ENCODE data around the gene ZAR1L. TPM values are rescaled to one million over a fixed set of nuclear protein-coding genes. Genes with fewer than 3 reads are reported as not detected.

ZAR1L gene
- total and polyA plus RNA-seq, 3 donors from 2014 or later = 0.62 to 0.78 TPM; not detected in 1

DNA sequence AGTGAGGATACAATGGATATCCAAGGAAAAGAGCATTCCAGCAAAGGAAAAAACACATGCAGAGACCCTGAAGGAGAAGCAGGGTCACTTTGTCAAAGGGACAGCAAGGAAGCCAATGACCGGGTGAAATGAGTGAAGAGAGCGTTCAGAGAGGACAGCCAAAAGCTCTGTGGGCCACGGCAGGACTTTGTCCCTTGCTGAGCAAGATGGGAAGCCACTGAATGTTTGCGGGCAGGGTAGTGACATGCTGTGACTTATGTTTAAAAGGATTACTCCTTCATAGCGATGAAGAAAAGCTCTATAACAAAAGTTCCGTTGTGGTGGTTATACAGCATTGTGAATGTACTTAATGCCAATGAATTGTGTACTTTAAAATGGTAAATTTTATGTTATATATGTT lies 16.5 kb downstream of the ZAR1L start:
- DNase-seq = no peak
- intact Hi-C loops (cut with DNase I; ENCODE audit: low total_unique reads) = no loop called here
- H3K9me3 ChIP-seq = no peaks in the 10 kb centered on the region
- H3K4me3 ChIP-seq = no peak overlapping the region
- 91 to 94% methylated on average over 6 of the region's 6 CpGs for WGBS, 2 donors
- TF ChIP-seq CTCF (IDR thresholded peaks at IDR 0.05) (no peak), POLR2A (IDR thresholded peaks at IDR 0.05) (no peak)
- no peak overlapping the region for H3K27ac ChIP-seq
- no peaks in the 10 kb centered on the region for H3K27me3 ChIP-seq
- H3K36me3 ChIP-seq (ENCODE audit: low read depth, missing control alignments) = no peaks in the 10 kb centered on the region
- peaks cover 3% of the 10 kb centered on the region for H3K4me1 ChIP-seq

GRCh38 chr13:32297206-32297605 lies 18.0 kb downstream of the ZAR1L start:
- H3K27me3 ChIP-seq = no peaks in the 10 kb centered on the region
- no peak for DNase-seq
- no peaks in the 10 kb centered on the region for H3K9me3 ChIP-seq
- TF ChIP-seq CTCF (IDR thresholded peaks at IDR 0.05) (no peak), POLR2A (IDR thresholded peaks at IDR 0.05) (no peak)
- H3K4me1 ChIP-seq = peaks cover 3% of the 10 kb centered on the region
- WGBS, 2 donors = 77 to 85% methylated on average over 2 of the region's 2 CpGs
- no peaks in the 10 kb centered on the region for H3K36me3 ChIP-seq (ENCODE audit: low read depth, missing control alignments)
- intact Hi-C loops (cut with DNase I; ENCODE audit: low total_unique reads) = no loop called here
- H3K27ac ChIP-seq = no peak overlapping the region
- no peak overlapping the region for H3K4me3 ChIP-seq

DNA sequence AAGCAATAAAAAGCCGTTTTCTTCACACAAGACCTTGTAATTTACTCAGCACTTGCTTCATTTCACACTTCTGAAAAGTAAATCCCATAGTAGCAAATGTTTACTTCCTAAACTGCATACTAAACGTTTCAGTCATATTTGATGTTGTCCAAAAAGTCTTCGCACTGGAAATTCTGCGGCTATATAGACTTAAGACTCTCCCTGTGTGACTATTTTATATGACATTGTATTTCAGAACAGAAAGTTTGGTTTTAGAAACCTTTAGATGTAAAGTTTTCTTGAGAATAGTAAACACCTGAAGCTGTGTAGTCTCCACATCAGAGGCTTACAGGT lies 29.6 kb downstream of the ZAR1L start:
- no peak for DNase-seq

DNA sequence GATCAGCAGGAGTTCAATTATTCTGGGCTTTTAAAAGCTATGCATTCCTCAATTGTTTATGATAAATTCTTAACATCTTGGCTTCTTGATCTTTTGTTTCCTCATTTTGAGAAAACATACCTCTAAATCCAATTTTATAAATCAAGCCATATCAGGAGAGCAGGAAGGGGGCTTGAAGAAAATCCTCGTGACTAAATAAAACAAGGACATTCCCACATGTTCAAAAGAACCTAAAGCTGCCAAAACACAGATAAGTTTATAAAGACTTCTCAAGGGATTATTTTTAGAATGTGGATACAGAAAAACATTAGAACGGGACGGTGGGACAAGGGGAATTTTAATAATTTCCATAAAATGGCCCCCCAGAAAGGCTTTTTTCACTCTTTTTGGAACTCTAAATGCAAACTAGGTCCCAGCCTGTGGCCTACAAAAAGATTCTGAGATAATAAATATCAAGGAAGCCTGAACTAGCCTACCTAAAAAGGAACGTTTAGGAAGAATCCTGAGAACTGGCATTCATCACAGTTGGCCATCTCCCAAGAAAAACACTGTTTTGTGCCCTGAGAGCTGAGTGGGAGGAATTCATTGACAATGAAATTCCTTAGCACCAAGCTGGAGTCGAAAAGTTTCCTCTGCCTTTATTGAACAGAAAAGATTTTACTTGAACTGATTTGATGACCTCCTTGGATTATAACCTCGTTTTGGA lies 30.1 kb downstream of the ZAR1L start:
- no peak for TF ChIP-seq CTCF (IDR thresholded peaks at IDR 0.05)
- no peak for TF ChIP-seq POLR2A (IDR thresholded peaks at IDR 0.05)
- H3K4me3 ChIP-seq = no peak overlapping the region
- H3K27ac ChIP-seq = peak overlapping the region; percentile 63 to 78
- intact Hi-C loops (cut with DNase I; ENCODE audit: low total_unique reads) = no loop called here
- no peaks in the 10 kb centered on the region for H3K36me3 ChIP-seq (ENCODE audit: low read depth, missing control alignments)
- peak; percentile 65 for DNase-seq
- WGBS, 2 donors = 21 to 29% methylated on average over 6 of the region's 6 CpGs
- peaks cover 19% of the 10 kb centered on the region for H3K4me1 ChIP-seq
- no peaks in the 10 kb centered on the region for H3K27me3 ChIP-seq
- H3K9me3 ChIP-seq = no peaks in the 10 kb centered on the region

More for the DNA sequence above, 29.6 kb downstream of the ZAR1L start:
- Histone ChIP-seq H3K36me3 (ENCODE audit: low read depth, missing control alignments) (no peaks in the 10 kb centered on the region), H3K4me1 (peaks cover 19% of the 10 kb centered on the region), H3K9me3 (no peaks in the 10 kb centered on the region), H3K27ac (peak overlapping the region; percentile 63 to 78), H3K4me3 (no peak overlapping the region), H3K27me3 (no peaks in the 10 kb centered on the region)
- WGBS, 2 donors = 37 to 48% methylated on average over 4 of the region's 4 CpGs
- TF ChIP-seq POLR2A (IDR thresholded peaks at IDR 0.05) (no peak), CTCF (IDR thresholded peaks at IDR 0.05) (no peak)
- intact Hi-C loops (cut with DNase I; ENCODE audit: low total_unique reads) = no loop called here

DNA sequence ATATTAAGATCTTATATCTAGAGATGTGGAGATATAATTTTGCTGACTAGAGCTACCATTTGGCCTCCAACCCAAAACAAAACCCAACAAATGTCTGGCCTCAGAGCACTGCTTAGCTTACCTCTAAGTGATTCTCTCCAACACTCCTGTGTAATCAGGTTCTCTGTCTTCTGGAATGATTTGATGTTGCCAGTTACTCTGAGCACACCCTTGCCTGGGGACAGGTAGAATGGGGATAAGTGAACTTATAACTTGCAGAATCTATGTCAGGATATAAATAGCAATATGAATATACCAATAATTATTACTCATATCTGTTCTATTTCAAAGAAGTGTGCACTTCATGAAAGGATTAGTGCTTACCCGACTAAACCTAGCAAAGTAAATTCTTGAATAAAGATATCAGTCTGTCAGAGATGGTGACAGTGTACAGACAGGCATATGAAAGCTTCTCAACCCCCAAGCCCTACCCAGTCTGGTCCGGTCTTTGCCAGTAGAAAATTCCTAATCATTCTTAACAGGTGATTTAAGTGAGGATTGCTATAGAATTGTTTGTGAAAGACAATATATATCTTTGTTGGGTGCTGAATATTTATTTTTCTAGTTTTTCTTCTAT lies 33.0 kb downstream of the ZAR1L start:
- H3K9me3 ChIP-seq = no peaks in the 10 kb centered on the region
- H3K36me3 ChIP-seq (ENCODE audit: low read depth, missing control alignments) = no peaks in the 10 kb centered on the region
- H3K27ac ChIP-seq = no peak overlapping the region
- intact Hi-C loops (cut with DNase I; ENCODE audit: low total_unique reads) = no loop called here
- H3K4me1 ChIP-seq = peaks cover 19% of the 10 kb centered on the region
- TF ChIP-seq POLR2A (IDR thresholded peaks at IDR 0.05) (no peak), CTCF (IDR thresholded peaks at IDR 0.05) (no peak)
- no peak overlapping the region for H3K4me3 ChIP-seq
- DNase-seq = no peak
- no peaks in the 10 kb centered on the region for H3K27me3 ChIP-seq
- WGBS, 2 donors = 86 to 92% methylated on average over 2 of the region's 2 CpGs
